HL-60/S4 treated with retinoic acid at 250 ng/mL for 4 days and 3 days (cell line): ENCODE results near the gene PPDPF.

Experiments used
- in situ Hi-C: fragments of 300-500 bp; cut with MboI; formaldehyde crosslinking; loops from 2 replicates; pipeline ENCODE4 v1.7.0; 2022; ENCODE audit warnings: low sequenced_read_pairs

Gene PPDPF

GRCh38 chr20:63519668-63520503 lies 679 bp upstream of the PPDPF start:
- in situ Hi-C loops: no loop called here

GRCh38 chr20:63520934-63521601 lies 503 bp downstream of the PPDPF start:
- in situ Hi-C loops: no loop called here

- in situ Hi-C loops: no loop called here
Measured at GRCh38 chr20:63521602-63522001, 1.0 kb downstream of the PPDPF start.

- in situ Hi-C loops: no loop called here
Measured at GRCh38 chr20:63522091-63522868, 1.7 kb downstream of the PPDPF start.

- in situ Hi-C loops: no loop called here
Measured at GRCh38 chr20:63522981-63523611, 2.5 kb downstream of the PPDPF start.

- in situ Hi-C loops: no loop called here
Measured at GRCh38 chr20:63525185-63525584, 4.6 kb downstream of the PPDPF start.

- in situ Hi-C loops: no loop called here
Measured at GRCh38 chr20:63525971-63526370, 5.4 kb downstream of the PPDPF start.

GRCh38 chr20:63527184-63527583 lies 6.6 kb downstream of the PPDPF start:
- in situ Hi-C loops: no loop called here

GRCh38 chr20:63529180-63529860 lies 8.8 kb downstream of the PPDPF start:
- in situ Hi-C loops: no loop called here

GRCh38 chr20:63529861-63530787 lies 9.6 kb downstream of the PPDPF start:
- in situ Hi-C loops: no loop called here

- in situ Hi-C loops: no loop called here
Measured at GRCh38 chr20:63530788-63531160, 10.2 kb downstream of the PPDPF start.

GRCh38 chr20:63531686-63532448 lies 11.3 kb downstream of the PPDPF start:
- in situ Hi-C loops: no loop called here

GRCh38 chr20:63532449-63532971 lies 11.9 kb downstream of the PPDPF start:
- in situ Hi-C loops: no loop called here

GRCh38 chr20:63533388-63533787 lies 12.8 kb downstream of the PPDPF start:
- in situ Hi-C loops: no loop called here

GRCh38 chr20:63533871-63534393 lies 13.4 kb downstream of the PPDPF start:
- in situ Hi-C loops: no loop called here

- in situ Hi-C loops: no loop called here
Measured at GRCh38 chr20:63534427-63534830, 13.9 kb downstream of the PPDPF start.

GRCh38 chr20:63534831-63535651 lies 14.5 kb downstream of the PPDPF start:
- in situ Hi-C loops: no loop called here
